Astrocyte (in vitro differentiated cells and primary cell): ENCODE data around the gene PHC3. TPM values are rescaled to one million over a fixed set of nuclear protein-coding genes. Genes with fewer than 3 reads are reported as not detected.
A peak's percentile ranks its signal among the peaks of the same experiment; 100 is the strongest.

Source experiments
- DNase-seq: peaks from one replicate; pipeline ENCODE4 v3.0.0-alpha.2; 2010; ENCODE audit warnings: low read depth
- FAIRE-seq: peaks from 2 replicates; lab custom pipeline; 2011; peaks lifted over from hg19 to GRCh38; lab: Jason Lieb, UNC
- H2AFZ ChIP-seq: 2 replicates; pipeline ENCODE4 v1.6.0; 2012; ENCODE audit warnings: low read depth, low read length, inconsistent platforms
- H3K27ac ChIP-seq: 2 replicates; pipeline ENCODE4 v1.5.1; 2011; ENCODE audit warnings: low read depth, low read length, inconsistent platforms
- H3K27me3 ChIP-seq: 2 replicates; pipeline ENCODE4 v1.6.0; 2011; ENCODE audit warnings: low read length, inconsistent platforms; ENCODE audit not compliant: insufficient read depth
- H3K36me3 ChIP-seq: 2 replicates; pipeline ENCODE4 v1.5.1; 2011; ENCODE audit warnings: low read length, inconsistent platforms; ENCODE audit not compliant: insufficient read depth
- H3K4me1 ChIP-seq: 2 replicates; pipeline ENCODE4 v1.5.1; 2011; ENCODE audit warnings: low read length, inconsistent platforms; ENCODE audit not compliant: insufficient read depth
- H3K4me2 ChIP-seq: 2 replicates; pipeline ENCODE4 v1.6.0; 2012; ENCODE audit warnings: low read length, inconsistent platforms
- H3K4me3 ChIP-seq: 2 replicates; pipeline ENCODE4 v1.5.1; 2011; ENCODE audit warnings: low read depth, mild to moderate bottlenecking, low read length, inconsistent platforms; ENCODE audit not compliant: insufficient read depth
- H3K79me2 ChIP-seq: 2 replicates; pipeline ENCODE4 v1.6.0; 2012; ENCODE audit warnings: mild to moderate bottlenecking, low read length, inconsistent platforms; ENCODE audit not compliant: insufficient read depth
- H3K9ac ChIP-seq: 2 replicates; pipeline ENCODE4 v1.6.0; 2012; ENCODE audit warnings: mild to moderate bottlenecking, low read length, inconsistent platforms
- H3K9me3 ChIP-seq: 2 replicates; pipeline ENCODE4 v1.5.1; 2012; ENCODE audit warnings: low read depth, mild to moderate bottlenecking, low read length, inconsistent platforms; ENCODE audit not compliant: insufficient read depth
- H4K20me1 ChIP-seq: 2 replicates; pipeline ENCODE4 v1.6.0; 2012; ENCODE audit warnings: low read length, inconsistent platforms; ENCODE audit not compliant: insufficient read depth
- H3K27ac Mint-ChIP-seq: one replicate; pipeline ENCODE4 v1.8.0; 2021; ENCODE audit warnings: mild to moderate bottlenecking, mixed read lengths; ENCODE audit not compliant: unreplicated experiment
- H3K27me3 Mint-ChIP-seq: one replicate; pipeline ENCODE4 v1.8.0; 2021; ENCODE audit warnings: low read depth, mixed read lengths; ENCODE audit not compliant: unreplicated experiment
- H3K36me3 Mint-ChIP-seq: one replicate; pipeline ENCODE4 v1.8.0; 2021; ENCODE audit warnings: low read depth, mixed read lengths; ENCODE audit not compliant: unreplicated experiment
- H3K4me1 Mint-ChIP-seq: one replicate; pipeline ENCODE4 v1.8.0; 2021; ENCODE audit warnings: low read depth, mixed read lengths; ENCODE audit not compliant: unreplicated experiment
- H3K4me3 Mint-ChIP-seq: one replicate; pipeline ENCODE4 v1.8.0; 2021; ENCODE audit warnings: mild to moderate bottlenecking, moderate library complexity, mixed read lengths; ENCODE audit not compliant: unreplicated experiment
- H3K9me3 Mint-ChIP-seq: one replicate; pipeline ENCODE4 v1.8.0; 2021; ENCODE audit warnings: mild to moderate bottlenecking, mixed read lengths; ENCODE audit not compliant: unreplicated experiment
- CTCF ChIP-seq: IDR thresholded peaks from 2 replicates; pipeline ENCODE4 v1.5.1; 2011; ENCODE audit warnings: low read depth, mild to moderate bottlenecking, inconsistent platforms, low read length, moderate library complexity; ENCODE audit not compliant: insufficient read depth
- EZH2 ChIP-seq: IDR thresholded peaks from 2 replicates; pipeline ENCODE4 v1.6.1; 2012; ENCODE audit warnings: mild to moderate bottlenecking, low read length, inconsistent platforms; ENCODE audit not compliant: insufficient read depth
- total RNA-seq: library from RNA; stranded (reverse); gene quantifications from 2 replicates; pipeline ENCODE4 v1.2.1, GENCODE V29; 2021

The PHC3 gene
- total RNA-seq, 1 donor from 2014 or later = 40.8 TPM

DNA sequence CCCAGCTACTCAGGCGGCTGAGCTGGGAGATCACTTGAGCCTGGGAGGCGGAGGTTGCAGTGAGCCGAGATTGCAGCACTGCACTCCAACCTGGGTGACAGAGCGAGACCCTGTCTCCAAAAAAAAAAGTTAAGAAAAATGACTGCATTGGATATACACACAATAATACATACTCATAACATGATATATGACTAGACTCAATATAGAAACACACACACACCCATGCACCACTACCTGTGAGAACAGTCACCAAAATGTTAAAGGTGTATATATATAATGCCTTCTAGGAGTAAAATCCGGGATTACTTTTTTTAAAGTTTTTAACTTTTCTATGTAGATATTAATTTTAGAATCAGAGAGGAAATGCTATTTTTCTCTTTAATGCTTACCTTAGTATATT, 25.9 kb downstream of the PHC3 start:
- Histone ChIP-seq H3K4me2 (no peak overlapping the region), H3K27me3 (no peaks in the 10 kb centered on the region), H3K9ac (no peak overlapping the region), H3K9me3 (no peaks in the 10 kb centered on the region), H4K20me1 (peaks cover 67% of the 10 kb centered on the region), H3K4me3 (no peak overlapping the region), H3K27ac (no peak overlapping the region), H2AFZ (no peak overlapping the region), H3K79me2 (peaks cover 91% of the 10 kb centered on the region), H3K36me3 (peaks cover 2% of the 10 kb centered on the region), H3K4me1 (no peaks in the 10 kb centered on the region)
- Mint-ChIP-seq H3K27ac (no peak overlapping the region), H3K9me3 (no peaks in the 10 kb centered on the region), H3K4me3 (no peak overlapping the region), H3K4me1 (peaks cover 3% of the 10 kb centered on the region), H3K36me3 (peaks cover 7% of the 10 kb centered on the region), H3K27me3 (no peaks in the 10 kb centered on the region)
- no peak for TF ChIP-seq CTCF
- TF ChIP-seq EZH2 = no peak
- FAIRE-seq (no peak), DNase-seq (no peak)

DNA sequence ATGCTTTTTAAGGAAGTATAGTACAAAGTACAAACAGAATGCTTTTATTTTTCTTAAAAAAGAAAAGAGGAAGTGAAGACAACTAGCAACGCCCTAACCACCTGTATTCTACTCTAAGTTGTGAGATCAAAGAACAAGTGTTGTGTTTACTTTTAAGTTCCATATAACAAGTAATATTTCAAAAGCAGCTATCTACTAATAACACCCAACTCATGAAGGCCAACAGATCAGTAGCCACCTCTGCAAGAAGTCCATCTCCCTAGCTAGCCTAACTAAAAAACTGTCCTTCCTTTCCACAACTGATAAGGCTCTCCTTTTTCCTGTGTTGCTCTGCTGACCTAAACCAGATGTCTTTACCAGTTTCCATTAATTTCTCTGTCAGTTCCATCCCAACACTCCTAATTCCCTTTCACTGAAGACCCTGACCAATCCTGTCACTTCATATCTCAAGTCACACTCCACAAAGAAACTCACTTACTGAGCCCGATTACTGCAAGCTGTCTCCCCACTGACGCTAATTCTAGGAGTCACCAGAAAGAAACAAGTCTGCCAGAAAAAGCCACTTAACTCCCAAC, 26.9 kb downstream of the PHC3 start:
- H3K9ac ChIP-seq = no peak overlapping the region
- H3K9me3 ChIP-seq = no peaks in the 10 kb centered on the region
- DNase-seq (no peak), FAIRE-seq (no peak)
- H3K4me2 ChIP-seq = no peak overlapping the region
- H3K79me2 ChIP-seq = peaks cover 88% of the 10 kb centered on the region
- no peaks in the 10 kb centered on the region for H3K4me1 ChIP-seq
- H3K4me1 Mint-ChIP-seq = no peaks in the 10 kb centered on the region
- H3K27me3 ChIP-seq = no peaks in the 10 kb centered on the region
- no peak overlapping the region for H3K27ac ChIP-seq
- H3K4me3 ChIP-seq = no peak overlapping the region
- no peak overlapping the region for H3K27ac Mint-ChIP-seq
- H3K9me3 Mint-ChIP-seq = no peaks in the 10 kb centered on the region
- no peaks in the 10 kb centered on the region for H3K27me3 Mint-ChIP-seq
- H4K20me1 ChIP-seq = peaks cover 59% of the 10 kb centered on the region
- H3K4me3 Mint-ChIP-seq = no peak overlapping the region
- peaks cover 3% of the 10 kb centered on the region for H3K36me3 ChIP-seq
- H2AFZ ChIP-seq = no peak overlapping the region
- TF ChIP-seq EZH2 = no peak
- TF ChIP-seq CTCF = no peak
- peaks cover 9% of the 10 kb centered on the region for H3K36me3 Mint-ChIP-seq

GRCh38 chr3:170154084-170154483, 27.4 kb downstream of the PHC3 start:
- Histone ChIP-seq H2AFZ (no peak overlapping the region), H3K9me3 (no peaks in the 10 kb centered on the region), H3K9ac (no peak overlapping the region), H3K4me1 (no peaks in the 10 kb centered on the region), H3K79me2 (peaks cover 87% of the 10 kb centered on the region), H3K27me3 (no peaks in the 10 kb centered on the region), H3K4me2 (no peak overlapping the region), H3K36me3 (peaks cover 4% of the 10 kb centered on the region), H3K4me3 (no peak overlapping the region), H3K27ac (no peak overlapping the region), H4K20me1 (peaks cover 62% of the 10 kb centered on the region)
- H3K4me1 Mint-ChIP-seq = no peaks in the 10 kb centered on the region
- no peak overlapping the region for H3K4me3 Mint-ChIP-seq
- H3K27me3 Mint-ChIP-seq = no peaks in the 10 kb centered on the region
- H3K36me3 Mint-ChIP-seq = peaks cover 10% of the 10 kb centered on the region
- no peaks in the 10 kb centered on the region for H3K9me3 Mint-ChIP-seq
- TF ChIP-seq EZH2 = no peak
- no peak for TF ChIP-seq CTCF
- DNase-seq (peak; percentile 24), FAIRE-seq (no peak)
- H3K27ac Mint-ChIP-seq = no peak overlapping the region
